ENCODE measurements around the gene ETS1.
"Not testable (repeated sequence)": the region's sequence is repeated elsewhere in the genome, so short reads cannot be mapped to it uniquely, and the experiment has no call there.

The ETS1 gene

DNA sequence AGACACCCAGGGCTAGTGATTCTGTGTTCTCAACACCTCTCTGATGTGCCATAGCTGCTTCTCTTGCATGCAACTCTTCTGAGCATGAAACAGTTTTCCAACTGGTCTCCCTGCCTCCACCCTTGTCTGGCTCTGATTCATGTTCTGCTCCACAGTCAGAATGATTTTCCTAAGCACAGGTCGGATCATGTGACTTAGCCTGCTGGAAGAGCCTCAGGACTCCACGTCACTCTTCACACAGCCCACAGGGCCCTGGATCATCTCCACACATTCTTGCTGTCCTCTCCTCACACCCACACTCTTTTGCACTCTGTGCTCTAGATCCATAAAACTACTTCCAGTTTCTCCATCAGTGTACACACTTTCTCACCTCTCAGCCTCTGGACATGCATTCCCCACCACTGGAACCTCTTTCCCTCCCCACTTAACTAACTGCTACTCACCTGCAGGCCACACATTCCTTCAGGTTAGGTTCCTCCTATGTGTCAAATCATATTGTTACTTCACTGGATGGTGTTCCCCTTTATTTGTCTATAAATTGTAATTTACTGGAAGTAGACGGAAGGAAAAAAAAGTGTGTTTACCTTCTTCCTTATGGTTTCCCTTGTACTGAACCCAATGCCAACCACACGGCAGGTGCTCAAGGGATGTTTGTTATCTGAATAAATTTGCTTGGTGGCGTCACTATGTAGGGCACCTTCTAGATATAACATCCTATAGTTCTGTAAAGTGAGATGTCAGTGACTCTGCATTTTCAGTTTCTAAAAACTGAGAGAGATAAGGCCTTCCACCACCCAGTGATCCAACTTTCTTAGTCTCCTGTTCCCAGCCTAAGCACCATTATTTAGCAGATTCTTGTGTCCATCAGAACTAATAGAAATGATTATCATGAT is 133.7 kb downstream of the ETS1 start:
- no peak overlapping the region for H3K4me3 ChIP-seq (replicated peaks; ENCODE audit: low read depth, low read length)
- peak; percentile 96 for DNase-seq (ENCODE audit: low read depth)
- TF ChIP-seq, protein P1, sequence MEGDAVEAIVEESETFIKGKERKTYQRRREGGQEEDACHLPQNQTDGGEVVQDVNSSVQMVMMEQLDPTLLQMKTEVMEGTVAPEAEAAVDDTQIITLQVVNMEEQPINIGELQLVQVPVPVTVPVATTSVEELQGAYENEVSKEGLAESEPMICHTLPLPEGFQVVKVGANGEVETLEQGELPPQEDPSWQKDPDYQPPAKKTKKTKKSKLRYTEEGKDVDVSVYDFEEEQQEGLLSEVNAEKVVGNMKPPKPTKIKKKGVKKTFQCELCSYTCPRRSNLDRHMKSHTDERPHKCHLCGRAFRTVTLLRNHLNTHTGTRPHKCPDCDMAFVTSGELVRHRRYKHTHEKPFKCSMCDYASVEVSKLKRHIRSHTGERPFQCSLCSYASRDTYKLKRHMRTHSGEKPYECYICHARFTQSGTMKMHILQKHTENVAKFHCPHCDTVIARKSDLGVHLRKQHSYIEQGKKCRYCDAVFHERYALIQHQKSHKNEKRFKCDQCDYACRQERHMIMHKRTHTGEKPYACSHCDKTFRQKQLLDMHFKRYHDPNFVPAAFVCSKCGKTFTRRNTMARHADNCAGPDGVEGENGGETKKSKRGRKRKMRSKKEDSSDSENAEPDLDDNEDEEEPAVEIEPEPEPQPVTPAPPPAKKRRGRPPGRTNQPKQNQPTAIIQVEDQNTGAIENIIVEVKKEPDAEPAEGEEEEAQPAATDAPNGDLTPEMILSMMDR (IDR thresholded peaks at IDR 0.05; ENCODE audit: low read length, missing control alignments) = no peak

GRCh38 chr11:128451652-128452470 is 135.5 kb downstream of the ETS1 start:
- peak; percentile 87 for DNase-seq (ENCODE audit: low read depth)
- TF ChIP-seq, protein P1 (IDR thresholded peaks at IDR 0.05; ENCODE audit: low read length, missing control alignments) = no peak
- peak overlapping the region; percentile 9 for H3K4me3 ChIP-seq (replicated peaks; ENCODE audit: low read depth, low read length)

GRCh38 chr11:128450882-128451651 is 136.3 kb downstream of the ETS1 start:
- TF ChIP-seq, protein P1 (IDR thresholded peaks at IDR 0.05; ENCODE audit: low read length, missing control alignments) = no peak
- no peak for DNase-seq (ENCODE audit: low read depth)
- H3K4me3 ChIP-seq (replicated peaks; ENCODE audit: low read depth, low read length) = no peak overlapping the region

- not testable (repeated sequence) for H3K4me3 ChIP-seq (replicated peaks; ENCODE audit: low read depth, low read length); DNase-seq (ENCODE audit: low read depth)
Observed at GRCh38 chr11:128450425-128450824, 136.9 kb downstream of the ETS1 start.

- no peak overlapping the region for H3K4me3 ChIP-seq (replicated peaks; ENCODE audit: low read depth, low read length)
- TF ChIP-seq, protein P1 (IDR thresholded peaks at IDR 0.05; ENCODE audit: low read length, missing control alignments) = no peak
- no peak for DNase-seq (ENCODE audit: low read depth)
Observed at GRCh38 chr11:128448981-128449713, 138.2 kb downstream of the ETS1 start.

GRCh38 chr11:128448200-128448886 is 139.0 kb downstream of the ETS1 start:
- DNase-seq (ENCODE audit: low read depth) = peak; percentile 44
- TF ChIP-seq, protein P1 (IDR thresholded peaks at IDR 0.05; ENCODE audit: low read length, missing control alignments) = no peak
- no peak overlapping the region for H3K4me3 ChIP-seq (replicated peaks; ENCODE audit: low read depth, low read length)

Measured in fibroblast of pulmonary artery (primary cell).